ENCODE measurements around the gene FBH1. TPM values are rescaled to one million over a fixed set of nuclear protein-coding genes. Genes with fewer than 3 reads are reported as not detected.

Gene FBH1
- total and polyA plus RNA-seq, 4 donors: 19.9 to 58.4 (median 48.1) TPM

- no peak for DNase-seq (ENCODE audit: low spot score)
- WGBS: 97% methylated on average over 7 of the region's 7 CpGs
- no peaks in the 10 kb centered on the region for H3K27me3 ChIP-seq (ENCODE audit: control insufficient read depth in 4 of 4, insufficient read depth in 4 of 4, low read length in 3 of 4)
- no peak for TF ChIP-seq RXRA (IDR thresholded peaks at IDR 0.05)
- TF ChIP-seq HNF4A (conservative IDR thresholded peaks at IDR 0.05): no peak
- no peak for TF ChIP-seq RAD21 (IDR thresholded peaks at IDR 0.05)
- TF ChIP-seq, protein P1, sequence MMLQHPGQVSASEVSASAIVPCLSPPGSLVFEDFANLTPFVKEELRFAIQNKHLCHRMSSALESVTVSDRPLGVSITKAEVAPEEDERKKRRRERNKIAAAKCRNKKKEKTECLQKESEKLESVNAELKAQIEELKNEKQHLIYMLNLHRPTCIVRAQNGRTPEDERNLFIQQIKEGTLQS (IDR thresholded peaks at IDR 0.05): no peak
- TF ChIP-seq FOXA2 (IDR thresholded peaks at IDR 0.05): no peak
- TF ChIP-seq EGR1 (IDR thresholded peaks at IDR 0.05; ENCODE audit: low read depth in 2 of 2): no peak
- TF ChIP-seq YY1 (IDR thresholded peaks at IDR 0.05): no peak
- TF ChIP-seq, protein P2, sequence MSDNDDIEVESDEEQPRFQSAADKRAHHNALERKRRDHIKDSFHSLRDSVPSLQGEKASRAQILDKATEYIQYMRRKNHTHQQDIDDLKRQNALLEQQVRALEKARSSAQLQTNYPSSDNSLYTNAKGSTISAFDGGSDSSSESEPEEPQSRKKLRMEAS (IDR thresholded peaks at IDR 0.05): no peak
- no peak for TF ChIP-seq GABPA (IDR thresholded peaks at IDR 0.05 in 1 of 2, conservative IDR thresholded peaks at IDR 0.05 in 1 of 2)
- no peak for TF ChIP-seq NR2F2 (IDR thresholded peaks at IDR 0.05)
- TF ChIP-seq, protein P3, sequence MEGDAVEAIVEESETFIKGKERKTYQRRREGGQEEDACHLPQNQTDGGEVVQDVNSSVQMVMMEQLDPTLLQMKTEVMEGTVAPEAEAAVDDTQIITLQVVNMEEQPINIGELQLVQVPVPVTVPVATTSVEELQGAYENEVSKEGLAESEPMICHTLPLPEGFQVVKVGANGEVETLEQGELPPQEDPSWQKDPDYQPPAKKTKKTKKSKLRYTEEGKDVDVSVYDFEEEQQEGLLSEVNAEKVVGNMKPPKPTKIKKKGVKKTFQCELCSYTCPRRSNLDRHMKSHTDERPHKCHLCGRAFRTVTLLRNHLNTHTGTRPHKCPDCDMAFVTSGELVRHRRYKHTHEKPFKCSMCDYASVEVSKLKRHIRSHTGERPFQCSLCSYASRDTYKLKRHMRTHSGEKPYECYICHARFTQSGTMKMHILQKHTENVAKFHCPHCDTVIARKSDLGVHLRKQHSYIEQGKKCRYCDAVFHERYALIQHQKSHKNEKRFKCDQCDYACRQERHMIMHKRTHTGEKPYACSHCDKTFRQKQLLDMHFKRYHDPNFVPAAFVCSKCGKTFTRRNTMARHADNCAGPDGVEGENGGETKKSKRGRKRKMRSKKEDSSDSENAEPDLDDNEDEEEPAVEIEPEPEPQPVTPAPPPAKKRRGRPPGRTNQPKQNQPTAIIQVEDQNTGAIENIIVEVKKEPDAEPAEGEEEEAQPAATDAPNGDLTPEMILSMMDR (IDR thresholded peaks at IDR 0.05; ENCODE audit: low read depth, low read length, missing input control): no peak
- no peak for TF ChIP-seq SP1 (IDR thresholded peaks at IDR 0.05)
- no peak for TF ChIP-seq JUND (IDR thresholded peaks at IDR 0.05)
- TF ChIP-seq TAF1 (conservative IDR thresholded peaks at IDR 0.05): no peak
- no peak for TF ChIP-seq REST (IDR thresholded peaks at IDR 0.05)
- TF ChIP-seq FOXA1 (IDR thresholded peaks at IDR 0.05): no peak
- H3K27ac ChIP-seq (ENCODE audit: low read depth in 1 of 2, low read length in 2 of 2): no peak overlapping the region
- H3K4me3 ChIP-seq (ENCODE audit: low read depth in 1 of 3, low read length in 3 of 3): no peak overlapping the region
- no peak overlapping the region for H3K9ac ChIP-seq (ENCODE audit: low read depth in 1 of 2, low read length in 2 of 2)
- no peaks in the 10 kb centered on the region for H3K9me3 ChIP-seq (ENCODE audit: control insufficient read depth in 4 of 4, low read length in 3 of 4)
- H3K36me3 ChIP-seq (ENCODE audit: control insufficient read depth in 4 of 4, insufficient read depth in 3 of 4, low read depth in 1 of 4, low read length in 3 of 4): peaks cover 30 to 93% (median 79%) of the 10 kb centered on the region in 4 donors
- no peaks in the 10 kb centered on the region for H3K4me1 ChIP-seq (ENCODE audit: control insufficient read depth in 4 of 4, insufficient read depth in 4 of 4, low read length in 3 of 4)
Measured at GRCh38 chr10:5919568-5919967, 29.5 kb downstream of the FBH1 start.

GRCh38 chr10:5921746-5922145, 31.7 kb downstream of the FBH1 start:
- WGBS: 94% methylated on average over 5 of the region's 5 CpGs
- no peak for DNase-seq (ENCODE audit: low spot score)
- no peak overlapping the region for H3K4me3 ChIP-seq (ENCODE audit: low read depth in 1 of 3, low read length in 3 of 3)
- no peak overlapping the region for H3K27ac ChIP-seq (ENCODE audit: low read depth in 1 of 2, low read length in 2 of 2)
- no peaks in the 10 kb centered on the region for H3K9me3 ChIP-seq (ENCODE audit: control insufficient read depth in 4 of 4, low read length in 3 of 4)
- H3K36me3 ChIP-seq (ENCODE audit: control insufficient read depth in 4 of 4, insufficient read depth in 3 of 4, low read depth in 1 of 4, low read length in 3 of 4): peaks cover 23 to 87% (median 74%) of the 10 kb centered on the region in 4 donors
- H3K27me3 ChIP-seq (ENCODE audit: control insufficient read depth in 4 of 4, insufficient read depth in 4 of 4, low read length in 3 of 4): no peaks in the 10 kb centered on the region
- no peaks in the 10 kb centered on the region for H3K4me1 ChIP-seq (ENCODE audit: control insufficient read depth in 4 of 4, insufficient read depth in 4 of 4, low read length in 3 of 4)
- no peak overlapping the region for H3K9ac ChIP-seq (ENCODE audit: low read depth in 1 of 2, low read length in 2 of 2)
- TF ChIP-seq TAF1 (conservative IDR thresholded peaks at IDR 0.05) (no peak), FOXA2 (IDR thresholded peaks at IDR 0.05) (no peak), SP1 (IDR thresholded peaks at IDR 0.05) (no peak), REST (IDR thresholded peaks at IDR 0.05) (no peak), GABPA (IDR thresholded peaks at IDR 0.05 in 1 of 2, conservative IDR thresholded peaks at IDR 0.05 in 1 of 2) (no peak), RAD21 (IDR thresholded peaks at IDR 0.05) (no peak), RXRA (IDR thresholded peaks at IDR 0.05) (no peak), HNF4A (conservative IDR thresholded peaks at IDR 0.05) (no peak), NR2F2 (IDR thresholded peaks at IDR 0.05) (no peak), FOXA1 (IDR thresholded peaks at IDR 0.05) (no peak), EGR1 (IDR thresholded peaks at IDR 0.05; ENCODE audit: low read depth in 2 of 2) (no peak), YY1 (IDR thresholded peaks at IDR 0.05) (no peak)
- TF ChIP-seq, protein P1 (IDR thresholded peaks at IDR 0.05): no peak
- TF ChIP-seq, protein P2 (IDR thresholded peaks at IDR 0.05): no peak
- TF ChIP-seq, protein P3 (IDR thresholded peaks at IDR 0.05; ENCODE audit: low read depth, low read length, missing input control): no peak
